Fibroblast of villous mesenchyme (primary cell): ENCODE results near the gene EWSR1. TPM values are rescaled to one million over a fixed set of nuclear protein-coding genes. Genes with fewer than 3 reads are reported as not detected.
"Not testable (repeated sequence)": the region's sequence is repeated elsewhere in the genome, so short reads cannot be mapped to it uniquely, and the experiment has no call there.

Source experiments
- DNase-seq: peaks from one replicate; pipeline ENCODE4 v3.0.0-alpha.2; 2010; ENCODE audit warnings: low read depth
- H3K4me3 ChIP-seq: 2 replicates; pipeline ENCODE4 v1.5.1; 2011; ENCODE audit warnings: low read depth, mild to moderate bottlenecking, low read length
- total RNA-seq: library from RNA; depleted of rRNA; stranded (reverse); fragments of >200 nt; gene quantifications from 2 replicates; pipeline ENCODE4 v1.2.3, GENCODE V29; 2012
- TF ChIP-seq, protein P1 (sequence below): IDR thresholded peaks from 2 replicates; pipeline ENCODE4 v1.5.1; 2012; ENCODE audit warnings: low read depth, mild to moderate bottlenecking, low read length; ENCODE audit not compliant: insufficient read depth

The EWSR1 gene, protein sequence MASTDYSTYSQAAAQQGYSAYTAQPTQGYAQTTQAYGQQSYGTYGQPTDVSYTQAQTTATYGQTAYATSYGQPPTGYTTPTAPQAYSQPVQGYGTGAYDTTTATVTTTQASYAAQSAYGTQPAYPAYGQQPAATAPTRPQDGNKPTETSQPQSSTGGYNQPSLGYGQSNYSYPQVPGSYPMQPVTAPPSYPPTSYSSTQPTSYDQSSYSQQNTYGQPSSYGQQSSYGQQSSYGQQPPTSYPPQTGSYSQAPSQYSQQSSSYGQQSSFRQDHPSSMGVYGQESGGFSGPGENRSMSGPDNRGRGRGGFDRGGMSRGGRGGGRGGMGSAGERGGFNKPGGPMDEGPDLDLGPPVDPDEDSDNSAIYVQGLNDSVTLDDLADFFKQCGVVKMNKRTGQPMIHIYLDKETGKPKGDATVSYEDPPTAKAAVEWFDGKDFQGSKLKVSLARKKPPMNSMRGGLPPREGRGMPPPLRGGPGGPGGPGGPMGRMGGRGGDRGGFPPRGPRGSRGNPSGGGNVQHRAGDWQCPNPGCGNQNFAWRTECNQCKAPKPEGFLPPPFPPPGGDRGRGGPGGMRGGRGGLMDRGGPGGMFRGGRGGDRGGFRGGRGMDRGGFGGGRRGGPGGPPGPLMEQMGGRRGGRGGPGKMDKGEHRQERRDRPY
- total RNA-seq, result 159 and 207 TPM in 2 replicates

DNA sequence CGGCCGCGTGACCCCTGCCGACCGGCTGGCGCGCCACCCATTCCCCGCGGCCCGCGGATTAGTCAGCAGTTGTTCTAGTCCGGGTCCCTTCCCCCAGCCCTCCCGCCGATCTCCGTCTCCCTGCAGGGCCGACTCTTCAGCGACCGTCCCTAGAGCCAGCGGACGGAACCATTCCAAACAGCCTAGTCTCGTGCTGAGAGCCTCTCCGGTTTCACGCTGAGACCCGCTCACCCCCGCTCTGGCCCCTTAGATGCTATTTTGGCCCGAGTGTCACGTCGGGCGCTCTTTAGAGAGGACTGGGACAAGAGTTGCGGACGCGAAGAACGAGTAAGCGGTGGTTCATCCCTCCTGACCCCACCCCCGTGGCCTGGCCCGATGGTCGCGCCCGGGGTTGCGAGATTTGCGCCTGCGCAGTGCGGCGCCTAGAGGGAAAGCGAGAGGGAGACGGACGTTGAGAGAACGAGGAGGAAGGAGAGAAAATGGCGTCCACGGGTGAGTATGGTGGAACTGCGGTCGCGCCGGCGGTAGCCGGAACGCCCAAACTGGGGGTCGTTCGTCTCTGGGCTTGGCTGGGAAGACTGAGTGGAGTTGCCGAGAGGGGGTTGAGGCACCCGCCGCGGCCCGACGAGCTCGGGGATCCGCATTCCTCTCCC, at the start of gene EWSR1, which contains the start of gene RHBDD3:
Gene EWSR1 (plus strand): TSS at position 411 of the 653 bp plus-strand sequence. CDS start 69 bp downstream, at position 480.
Gene RHBDD3 (minus strand): TSS at position 124 of the 653 bp plus-strand sequence. CDS start 2,355 bp downstream, outside the sequence.
- peak within 1 kb of the TSS; percentile 69 for H3K4me3 ChIP-seq
- peak; percentile 98 for DNase-seq
- TF ChIP-seq, protein P1, sequence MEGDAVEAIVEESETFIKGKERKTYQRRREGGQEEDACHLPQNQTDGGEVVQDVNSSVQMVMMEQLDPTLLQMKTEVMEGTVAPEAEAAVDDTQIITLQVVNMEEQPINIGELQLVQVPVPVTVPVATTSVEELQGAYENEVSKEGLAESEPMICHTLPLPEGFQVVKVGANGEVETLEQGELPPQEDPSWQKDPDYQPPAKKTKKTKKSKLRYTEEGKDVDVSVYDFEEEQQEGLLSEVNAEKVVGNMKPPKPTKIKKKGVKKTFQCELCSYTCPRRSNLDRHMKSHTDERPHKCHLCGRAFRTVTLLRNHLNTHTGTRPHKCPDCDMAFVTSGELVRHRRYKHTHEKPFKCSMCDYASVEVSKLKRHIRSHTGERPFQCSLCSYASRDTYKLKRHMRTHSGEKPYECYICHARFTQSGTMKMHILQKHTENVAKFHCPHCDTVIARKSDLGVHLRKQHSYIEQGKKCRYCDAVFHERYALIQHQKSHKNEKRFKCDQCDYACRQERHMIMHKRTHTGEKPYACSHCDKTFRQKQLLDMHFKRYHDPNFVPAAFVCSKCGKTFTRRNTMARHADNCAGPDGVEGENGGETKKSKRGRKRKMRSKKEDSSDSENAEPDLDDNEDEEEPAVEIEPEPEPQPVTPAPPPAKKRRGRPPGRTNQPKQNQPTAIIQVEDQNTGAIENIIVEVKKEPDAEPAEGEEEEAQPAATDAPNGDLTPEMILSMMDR, result no peak

DNA sequence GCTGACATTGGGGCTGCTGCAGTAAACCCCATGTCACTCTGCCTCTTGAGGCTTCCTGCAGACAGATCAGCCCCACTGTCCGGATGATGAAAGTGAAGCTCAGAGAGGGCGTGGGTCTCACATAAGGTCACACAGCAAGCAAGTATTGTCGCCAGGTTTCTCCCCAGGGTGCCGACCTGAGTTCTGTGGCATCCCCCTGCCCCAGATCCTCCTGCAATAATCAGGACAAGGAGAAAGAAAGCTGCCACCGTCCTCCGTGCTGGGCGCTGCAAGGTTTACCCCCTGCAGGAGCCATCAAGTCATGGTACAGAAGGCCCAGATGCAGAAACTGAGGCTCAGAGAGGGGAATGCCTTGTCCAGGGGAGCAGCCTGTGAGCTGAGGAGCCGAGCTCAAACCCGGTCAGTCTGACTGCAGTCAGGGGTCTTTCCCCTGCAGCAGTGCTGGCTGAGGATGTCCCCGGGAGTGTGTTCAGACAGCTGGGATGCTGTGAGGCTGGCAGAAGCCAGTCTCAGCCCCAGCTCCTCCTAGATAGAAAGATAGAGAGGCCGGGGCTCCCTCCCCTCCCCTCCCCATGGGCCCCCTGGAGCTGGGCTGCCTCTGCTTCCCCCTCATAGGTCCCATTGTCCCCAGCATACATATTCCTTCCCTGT, 49.2 kb upstream of the EWSR1 start:
- DNase-seq, result no peak
- TF ChIP-seq, protein P1, result no peak
- H3K4me3 ChIP-seq, result no peak overlapping the region

DNA sequence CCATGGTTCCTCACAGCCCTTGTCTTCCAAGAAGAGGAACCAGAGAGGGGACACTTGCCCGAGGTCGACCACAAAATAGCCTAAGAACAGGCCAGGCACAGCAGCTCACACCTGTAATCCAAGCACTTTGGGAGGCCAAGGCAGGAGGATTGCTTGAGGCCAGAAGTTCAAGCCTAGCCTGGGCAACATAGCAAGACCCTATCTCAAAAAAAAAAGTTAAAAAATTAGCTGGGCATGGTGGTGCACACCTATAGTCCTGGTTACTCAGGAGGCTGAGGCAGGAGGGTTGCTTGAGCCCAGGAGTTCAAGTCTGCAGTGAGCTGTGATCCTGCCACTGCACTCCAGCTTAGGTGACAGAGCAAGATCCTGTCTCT, 48.7 kb upstream of the EWSR1 start:
- H3K4me3 ChIP-seq, DNase-seq: not testable (repeated sequence)

DNA sequence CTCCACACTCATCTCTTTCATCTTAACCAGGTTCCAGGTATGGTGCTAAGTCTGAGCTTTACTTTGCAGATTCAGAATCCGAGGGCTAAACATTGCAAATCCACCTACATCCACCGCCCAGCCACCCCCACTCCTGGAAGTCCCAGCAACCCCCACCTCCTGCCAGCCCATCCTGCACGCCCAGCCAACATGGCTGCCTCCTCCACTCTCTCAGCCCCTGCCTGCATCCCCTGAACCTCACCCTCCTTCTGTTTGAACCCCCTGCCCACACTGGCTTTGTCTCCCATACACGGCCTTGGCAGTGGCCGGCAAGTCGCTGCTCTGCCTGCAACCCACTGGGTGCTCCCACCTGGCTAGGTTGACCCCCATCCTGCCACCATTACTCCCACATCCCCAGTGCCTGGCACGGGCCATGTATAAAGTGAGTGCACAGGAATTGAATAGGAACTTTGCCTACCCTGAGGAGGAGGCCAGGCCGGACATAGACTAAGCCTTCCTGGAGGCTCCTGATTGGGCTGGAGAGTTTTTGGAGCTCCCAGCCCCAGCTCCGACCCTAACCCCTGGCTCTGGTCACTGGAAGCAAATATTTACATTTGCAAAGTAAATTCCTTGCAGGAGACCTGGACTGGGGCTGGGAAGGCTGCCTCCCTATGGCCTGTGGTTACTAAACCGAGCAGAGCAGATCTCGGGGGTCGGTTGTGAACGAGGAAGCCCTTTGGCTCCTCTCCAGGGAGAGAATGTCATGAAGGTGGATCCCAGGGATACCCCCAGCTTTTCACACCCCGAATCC, 48.0 kb upstream of the EWSR1 start:
- no peak for DNase-seq

DNA sequence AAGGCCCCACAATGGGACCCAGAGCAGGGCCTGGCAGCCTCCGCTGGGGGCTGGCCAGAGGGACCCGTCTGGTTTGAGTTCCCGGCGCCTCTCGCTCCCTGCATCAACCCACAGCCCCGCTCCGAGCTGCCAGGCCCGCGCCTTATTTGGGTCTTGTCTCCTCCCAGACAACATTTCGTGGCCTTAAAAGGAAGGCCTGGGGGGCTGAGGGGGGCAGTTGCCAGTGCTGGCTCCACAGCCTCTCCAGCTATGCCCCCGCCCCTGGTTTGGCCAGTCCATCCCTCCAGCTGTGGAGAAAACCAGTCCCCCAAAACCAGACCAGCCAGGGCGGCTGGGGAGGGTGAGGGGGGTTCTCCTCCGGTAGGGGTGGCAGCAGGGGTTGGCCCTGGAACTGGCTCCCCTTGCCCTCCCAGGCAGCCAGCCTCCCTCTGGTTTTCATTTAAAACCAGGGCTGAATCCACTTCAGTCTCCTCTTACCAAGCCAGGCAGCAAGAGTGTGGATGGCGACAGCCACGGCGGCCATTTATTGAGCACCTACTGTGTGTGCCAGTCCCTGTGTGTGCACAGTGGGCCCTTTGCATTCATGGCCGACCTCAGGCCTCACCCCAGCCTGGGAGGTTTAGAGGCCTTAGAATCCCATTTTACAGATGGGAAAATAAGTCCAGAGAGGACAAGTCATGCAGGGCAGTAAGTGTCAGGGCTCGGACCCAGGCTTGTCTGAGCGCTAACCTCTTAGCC, 43.8 kb upstream of the EWSR1 start:
- H3K4me3 ChIP-seq, result no peak overlapping the region
- TF ChIP-seq, protein P1, result no peak
- no peak for DNase-seq

More for the DNA sequence above, 48.0 kb upstream of the EWSR1 start:
- no peak overlapping the region for H3K4me3 ChIP-seq
- TF ChIP-seq, protein P1, result no peak

DNA sequence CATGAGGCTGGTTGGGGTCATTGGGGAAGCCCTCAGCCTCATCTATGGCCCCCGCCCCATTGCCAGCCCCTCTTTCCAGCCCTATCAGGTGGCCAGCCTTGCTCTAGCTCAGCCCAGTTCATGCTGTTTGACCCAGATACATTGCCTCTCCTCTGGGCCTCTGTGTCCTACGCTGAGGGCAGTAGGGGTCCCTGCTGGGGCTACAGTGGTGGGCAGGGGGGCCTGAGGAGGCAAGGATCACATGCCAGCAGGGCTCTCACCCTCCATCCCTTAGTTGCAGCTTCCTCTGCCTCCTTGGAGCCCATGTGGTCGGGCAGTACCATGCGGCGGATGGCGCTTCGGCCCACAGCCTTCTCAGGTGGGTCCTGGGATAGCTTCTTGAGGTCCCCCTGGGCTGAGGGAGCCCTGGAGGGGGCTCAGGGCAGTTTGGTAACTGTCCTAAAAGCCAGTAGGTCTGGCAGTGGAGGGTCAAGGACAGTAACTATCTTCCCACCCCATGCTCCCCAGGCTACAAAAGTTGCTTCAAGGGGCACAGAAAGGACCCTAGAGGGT, 43.1 kb upstream of the EWSR1 start:
- no peak overlapping the region for H3K4me3 ChIP-seq
- no peak for DNase-seq
- TF ChIP-seq, protein P1, result no peak
